ENCODE measurements around the gene RPTOR.
A peak's percentile ranks its signal among the peaks of the same experiment; 100 is the strongest.

The RPTOR gene

GRCh38 chr17:80850109-80850508 is 305.5 kb downstream of the RPTOR start:
- no peak for DNase-seq (ENCODE audit: low spot score)

- no peak for DNase-seq (ENCODE audit: low spot score)
These were observed 306.2 kb downstream of the RPTOR start for GRCh38 chr17:80850817-80851216.

- no peak for DNase-seq (ENCODE audit: low spot score)
These were observed 306.8 kb downstream of the RPTOR start for GRCh38 chr17:80851277-80851925.

- no peak for DNase-seq (ENCODE audit: low spot score)
These were observed 307.9 kb downstream of the RPTOR start for GRCh38 chr17:80852476-80853015.

- no peak for DNase-seq (ENCODE audit: low spot score)
These were observed 308.4 kb downstream of the RPTOR start for GRCh38 chr17:80853076-80853475.

- DNase-seq (ENCODE audit: low spot score), result no peak
These were observed 309.6 kb downstream of the RPTOR start for GRCh38 chr17:80854220-80854619.

GRCh38 chr17:80855196-80855947 is 310.7 kb downstream of the RPTOR start:
- no peak for DNase-seq (ENCODE audit: low spot score)

GRCh38 chr17:80855948-80856862 is 311.6 kb downstream of the RPTOR start:
- peak; percentile 78 for DNase-seq (ENCODE audit: low spot score)

- DNase-seq (ENCODE audit: low spot score), result no peak
These were observed 312.5 kb downstream of the RPTOR start for GRCh38 chr17:80856863-80857755.

- DNase-seq (ENCODE audit: low spot score), result no peak
These were observed 313.1 kb downstream of the RPTOR start for GRCh38 chr17:80857756-80858171.

GRCh38 chr17:80858301-80859001 is 313.8 kb downstream of the RPTOR start:
- DNase-seq (ENCODE audit: low spot score), result no peak

GRCh38 chr17:80859002-80859941 is 314.6 kb downstream of the RPTOR start:
- DNase-seq (ENCODE audit: low spot score), result no peak

GRCh38 chr17:80860101-80860671 is 315.5 kb downstream of the RPTOR start:
- DNase-seq (ENCODE audit: low spot score), result no peak

- DNase-seq (ENCODE audit: low spot score), result no peak
These were observed 316.2 kb downstream of the RPTOR start for GRCh38 chr17:80860703-80861417.

GRCh38 chr17:80861418-80861815 is 316.8 kb downstream of the RPTOR start:
- no peak for DNase-seq (ENCODE audit: low spot score)

GRCh38 chr17:80861892-80862291 is 317.3 kb downstream of the RPTOR start:
- DNase-seq (ENCODE audit: low spot score), result no peak

GRCh38 chr17:80862481-80862961 is 317.9 kb downstream of the RPTOR start:
- no peak for DNase-seq (ENCODE audit: low spot score)

GRCh38 chr17:80862978-80863377 is 318.3 kb downstream of the RPTOR start:
- DNase-seq (ENCODE audit: low spot score), result no peak
